ENCODE results near the gene SH3PXD2A. TPM values are rescaled to one million over a fixed set of nuclear protein-coding genes. Genes with fewer than 3 reads are reported as not detected.

SH3PXD2A gene
- polyA plus RNA-seq, 1 experiment, result 50.2 TPM

DNA sequence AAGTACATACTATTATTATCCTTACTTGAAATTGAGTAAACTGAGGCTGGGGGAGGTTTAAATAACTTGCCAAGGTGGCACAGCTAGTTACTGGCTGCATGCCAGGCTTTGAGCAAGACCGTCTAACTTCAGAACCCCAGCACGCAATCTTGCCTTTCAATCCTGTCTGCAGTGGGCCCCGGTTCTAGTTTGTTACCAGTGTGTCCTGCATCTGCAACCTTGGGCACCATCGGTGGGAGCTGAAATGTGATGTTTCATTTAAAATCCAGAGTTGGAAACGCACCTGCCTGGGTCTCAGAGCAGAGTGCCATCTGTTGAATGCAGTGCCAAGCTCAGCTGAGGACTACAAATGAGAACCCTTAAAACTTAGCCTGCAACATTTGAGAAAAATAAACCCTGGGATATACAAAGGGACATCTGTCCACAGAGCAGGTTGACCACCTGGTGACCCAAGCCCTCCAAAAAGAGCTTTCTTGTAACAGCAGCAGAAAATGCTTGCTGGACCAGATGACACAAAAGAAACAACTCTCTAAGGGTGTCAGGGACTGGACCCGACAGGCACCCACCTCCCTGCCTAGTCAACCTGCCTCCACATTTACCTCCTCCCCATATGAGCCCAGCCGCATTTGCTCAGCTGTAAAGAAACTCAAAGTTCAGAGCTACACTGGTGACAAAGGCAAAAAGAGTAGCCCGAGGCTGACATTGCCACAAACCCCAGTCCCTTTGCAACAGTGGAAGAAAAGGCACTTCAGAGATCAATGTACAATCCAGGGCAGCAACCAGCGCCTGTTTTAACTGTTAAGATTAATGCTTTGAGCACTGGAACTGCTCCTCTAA is 1.7 kb downstream of the SH3PXD2A start:
- POLR2A ChIA-PET, result interaction anchor here (0.6 kb wide), 1 partner anchor 108 kb away, joined by 3 read pairs; no protein-coding TSS in a partner anchor
- no peak for DNase-seq (ENCODE audit: low read depth)
- CTCF ChIA-PET, result interaction anchor here (0.5 to 12.8 kb wide), 15 partner anchors 9 to 483 kb away, joined by 3 to 160 read pairs (median 3); no protein-coding TSS in a partner anchor
- Histone ChIP-seq H3K4me3 (ENCODE audit: low read depth, low read length) (peak overlapping the region; percentile 66), H3K27me3 (ENCODE audit: control insufficient read depth, insufficient read depth, low read length) (no peaks in the 10 kb centered on the region), H3K36me3 (ENCODE audit: control insufficient read depth, insufficient read depth, low read length) (no peaks in the 10 kb centered on the region)
- TF ChIP-seq, protein P1, sequence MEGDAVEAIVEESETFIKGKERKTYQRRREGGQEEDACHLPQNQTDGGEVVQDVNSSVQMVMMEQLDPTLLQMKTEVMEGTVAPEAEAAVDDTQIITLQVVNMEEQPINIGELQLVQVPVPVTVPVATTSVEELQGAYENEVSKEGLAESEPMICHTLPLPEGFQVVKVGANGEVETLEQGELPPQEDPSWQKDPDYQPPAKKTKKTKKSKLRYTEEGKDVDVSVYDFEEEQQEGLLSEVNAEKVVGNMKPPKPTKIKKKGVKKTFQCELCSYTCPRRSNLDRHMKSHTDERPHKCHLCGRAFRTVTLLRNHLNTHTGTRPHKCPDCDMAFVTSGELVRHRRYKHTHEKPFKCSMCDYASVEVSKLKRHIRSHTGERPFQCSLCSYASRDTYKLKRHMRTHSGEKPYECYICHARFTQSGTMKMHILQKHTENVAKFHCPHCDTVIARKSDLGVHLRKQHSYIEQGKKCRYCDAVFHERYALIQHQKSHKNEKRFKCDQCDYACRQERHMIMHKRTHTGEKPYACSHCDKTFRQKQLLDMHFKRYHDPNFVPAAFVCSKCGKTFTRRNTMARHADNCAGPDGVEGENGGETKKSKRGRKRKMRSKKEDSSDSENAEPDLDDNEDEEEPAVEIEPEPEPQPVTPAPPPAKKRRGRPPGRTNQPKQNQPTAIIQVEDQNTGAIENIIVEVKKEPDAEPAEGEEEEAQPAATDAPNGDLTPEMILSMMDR (IDR thresholded peaks at IDR 0.05; ENCODE audit: insufficient read depth, low read depth, low read length), result no peak

DNA sequence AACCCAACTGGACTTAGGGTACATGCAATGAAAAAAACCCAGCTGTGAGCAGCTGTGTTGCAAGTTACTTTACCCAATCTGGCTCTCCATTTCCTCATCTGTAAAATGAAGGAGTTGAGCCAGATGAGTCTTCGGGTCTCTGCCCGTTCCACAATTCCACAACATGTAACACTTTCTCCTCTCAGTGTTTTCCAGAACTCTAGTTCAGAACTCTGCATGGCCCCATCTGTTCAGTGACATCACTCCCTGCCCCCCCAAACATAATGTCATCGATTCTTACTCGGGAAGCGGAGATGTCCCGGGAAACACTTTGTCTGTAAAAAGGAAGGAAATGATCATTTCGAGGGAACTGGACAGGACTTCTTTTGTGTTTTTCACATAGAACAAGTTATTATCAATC is 2.5 kb downstream of the SH3PXD2A start:
- no peak for DNase-seq (ENCODE audit: low read depth)
- ChIA-PET POLR2A (interaction anchor here (0.6 kb wide), 1 partner anchor 10 kb away, joined by 5 read pairs; no protein-coding TSS in a partner anchor), CTCF (interaction anchor here (0.5 to 12.8 kb wide), 14 partner anchors 9 to 484 kb away, joined by 3 to 160 read pairs (median 4); no protein-coding TSS in a partner anchor)
- no peak overlapping the region for H3K4me3 ChIP-seq (ENCODE audit: low read depth, low read length)
- H3K27me3 ChIP-seq (ENCODE audit: control insufficient read depth, insufficient read depth, low read length), result no peaks in the 10 kb centered on the region
- TF ChIP-seq, protein P1 (IDR thresholded peaks at IDR 0.05; ENCODE audit: insufficient read depth, low read depth, low read length), result no peak
- no peaks in the 10 kb centered on the region for H3K36me3 ChIP-seq (ENCODE audit: control insufficient read depth, insufficient read depth, low read length)

DNA sequence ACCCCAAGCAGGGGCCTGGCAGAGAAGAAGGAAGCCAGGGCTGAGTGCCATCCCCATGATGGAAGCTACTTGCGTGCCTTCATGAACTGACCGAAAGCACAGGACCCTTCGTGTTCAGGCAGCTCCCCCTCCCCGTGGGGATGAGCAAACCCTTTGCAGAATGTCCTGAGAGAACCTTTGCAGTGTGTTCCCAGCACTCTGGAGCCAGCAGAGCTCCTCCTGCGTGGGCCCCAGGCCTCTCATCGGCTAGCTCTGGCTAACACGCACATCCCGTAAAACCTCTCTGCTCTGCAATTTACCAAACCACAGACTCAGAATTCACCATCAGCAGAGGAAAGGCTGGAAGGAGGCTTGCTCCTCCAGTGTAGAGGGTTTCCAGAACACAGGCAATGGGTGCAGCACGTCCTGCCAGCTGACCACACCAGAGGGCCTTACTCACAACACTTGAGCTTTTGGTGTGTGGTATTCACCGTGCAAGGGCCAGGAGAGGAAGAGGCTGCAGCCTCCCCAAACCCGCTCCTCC is 3.1 kb downstream of the SH3PXD2A start:
- Histone ChIP-seq H3K27me3 (ENCODE audit: control insufficient read depth, insufficient read depth, low read length) (no peaks in the 10 kb centered on the region), H3K4me3 (ENCODE audit: low read depth, low read length) (no peak overlapping the region), H3K36me3 (ENCODE audit: control insufficient read depth, insufficient read depth, low read length) (no peaks in the 10 kb centered on the region)
- DNase-seq (ENCODE audit: low read depth), result peak; percentile 92
- POLR2A ChIA-PET, result interaction anchor here (1.0 kb wide), 1 partner anchor 71 kb away, joined by 3 read pairs; no protein-coding TSS in a partner anchor
- TF ChIP-seq, protein P1 (IDR thresholded peaks at IDR 0.05; ENCODE audit: insufficient read depth, low read depth, low read length), result no peak
- CTCF ChIA-PET, result interaction anchor here (0.6 to 12.8 kb wide), 10 partner anchors 8 to 247 kb away, joined by 3 to 160 read pairs (median 4); no protein-coding TSS in a partner anchor

DNA sequence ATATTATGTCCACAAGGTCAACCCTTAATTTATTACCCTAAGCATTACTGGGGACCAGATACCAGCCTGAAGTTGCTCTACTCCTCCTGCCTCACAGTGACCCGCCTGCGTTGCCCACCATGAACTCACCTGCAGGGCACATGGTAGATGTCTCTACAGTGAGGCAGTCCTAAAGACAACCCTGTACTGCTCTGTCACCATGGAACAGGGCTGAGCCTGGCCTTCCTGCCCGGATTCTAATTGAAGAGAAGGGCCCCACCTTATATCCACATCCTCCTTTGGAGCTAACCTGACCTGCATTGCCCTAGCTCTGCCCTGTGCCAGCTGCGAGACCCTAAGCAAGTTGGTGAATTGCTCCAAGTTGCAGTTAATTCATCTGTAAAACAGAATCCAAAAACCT is 4.1 kb downstream of the SH3PXD2A start:
- Histone ChIP-seq H3K36me3 (ENCODE audit: control insufficient read depth, insufficient read depth, low read length) (no peaks in the 10 kb centered on the region), H3K4me3 (ENCODE audit: low read depth, low read length) (no peak overlapping the region), H3K27me3 (ENCODE audit: control insufficient read depth, insufficient read depth, low read length) (no peaks in the 10 kb centered on the region)
- no peak for DNase-seq (ENCODE audit: low read depth)
- ChIA-PET CTCF (interaction anchor here (1.3 to 12.8 kb wide), 3 partner anchors 33 to 140 kb away, joined by 3 to 160 read pairs (median 4); no protein-coding TSS in a partner anchor), POLR2A (interaction anchor here (0.7 kb wide), 1 partner anchor 43 kb away, joined by 6 read pairs; no protein-coding TSS in a partner anchor)
- TF ChIP-seq, protein P1 (IDR thresholded peaks at IDR 0.05; ENCODE audit: insufficient read depth, low read depth, low read length), result no peak

DNA sequence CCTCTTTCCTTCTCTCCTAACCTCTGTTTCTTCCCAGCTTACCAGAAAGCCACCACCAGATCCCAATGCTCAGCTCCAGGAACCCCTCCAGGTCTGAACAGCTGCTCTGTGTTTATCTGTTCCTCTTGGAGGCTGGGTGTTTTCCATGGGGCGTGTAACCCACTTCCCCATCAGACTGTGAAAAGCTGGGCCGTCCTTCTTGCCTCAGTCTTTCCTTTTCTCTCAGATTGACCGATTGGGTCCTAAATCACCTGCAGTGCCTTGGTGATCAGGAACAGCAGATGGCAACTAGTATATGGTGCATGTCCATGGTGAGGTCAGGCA is 4.8 kb downstream of the SH3PXD2A start:
- no peaks in the 10 kb centered on the region for H3K36me3 ChIP-seq (ENCODE audit: control insufficient read depth, insufficient read depth, low read length)
- DNase-seq (ENCODE audit: low read depth), result no peak
- POLR2A ChIA-PET, result no interaction called here
- CTCF ChIA-PET, result interaction anchor here (1.0 to 12.8 kb wide), 4 partner anchors 23 to 139 kb away, joined by 3 to 160 read pairs (median 4); no protein-coding TSS in a partner anchor
- H3K27me3 ChIP-seq (ENCODE audit: control insufficient read depth, insufficient read depth, low read length), result no peaks in the 10 kb centered on the region
- H3K4me3 ChIP-seq (ENCODE audit: low read depth, low read length), result no peak overlapping the region
- TF ChIP-seq, protein P1 (IDR thresholded peaks at IDR 0.05; ENCODE audit: insufficient read depth, low read depth, low read length), result no peak

All from BJ (cell line).